H9 (cell line): Measurements from ENCODE around the gene PAIP2. TPM values are rescaled to one million over a fixed set of nuclear protein-coding genes. Genes with fewer than 3 reads are reported as not detected.

Experiments
- DNase-seq: peaks from one replicate; pipeline ENCODE4 v3.0.0-alpha.2; 2017
- H2AFZ ChIP-seq: one replicate; pipeline ENCODE4 v1.6.1; 2013; ENCODE audit warnings: mild to moderate bottlenecking, low read length, control low read depth, moderate library complexity
- H2AK5ac ChIP-seq: 2 replicates; pipeline ENCODE4 v1.6.1; 2013; ENCODE audit warnings: low read length, control low read depth, mixed read lengths; ENCODE audit not compliant: insufficient read length
- H2BK120ac ChIP-seq: one replicate; pipeline ENCODE4 v1.6.1; 2013; ENCODE audit warnings: low read depth, mild to moderate bottlenecking, low read length, control low read depth, inconsistent platforms; ENCODE audit not compliant: poor library complexity, severe bottlenecking
- H2BK12ac ChIP-seq: 2 replicates; pipeline ENCODE4 v1.6.1; 2013; ENCODE audit warnings: low read length, control low read depth, mixed read lengths, low read depth; ENCODE audit not compliant: insufficient read length
- H2BK15ac ChIP-seq: 2 replicates; pipeline ENCODE4 v1.6.1; 2013; ENCODE audit warnings: low read depth, low read length, control low read depth
- H2BK20ac ChIP-seq: one replicate; pipeline ENCODE4 v1.6.1; 2013; ENCODE audit warnings: low read depth, mild to moderate bottlenecking, low read length, control low read depth, inconsistent platforms; ENCODE audit not compliant: poor library complexity, severe bottlenecking
- H2BK5ac ChIP-seq: 2 replicates; pipeline ENCODE4 v1.6.1; 2013; ENCODE audit warnings: low read length, control low read depth, mixed read lengths; ENCODE audit not compliant: insufficient read length
- H3K14ac ChIP-seq: 2 replicates; pipeline ENCODE4 v1.6.1; 2013; ENCODE audit warnings: low read length, control low read depth; ENCODE audit not compliant: insufficient read depth
- H3K18ac ChIP-seq: 2 replicates; pipeline ENCODE4 v1.6.1; 2013; ENCODE audit warnings: low read depth, mild to moderate bottlenecking, mixed read lengths, low read length, control low read depth; ENCODE audit not compliant: insufficient read length
- H3K23ac ChIP-seq: 2 replicates; pipeline ENCODE4 v1.6.1; 2013; ENCODE audit warnings: low read length, control low read depth, mixed read lengths, low read depth; ENCODE audit not compliant: insufficient read length
- H3K23me2 ChIP-seq: 2 replicates; pipeline ENCODE4 v1.6.1; 2013; ENCODE audit warnings: low read depth, mild to moderate bottlenecking, mixed read lengths, low read length, control low read depth; ENCODE audit not compliant: insufficient read length, poor library complexity, severe bottlenecking
- H3K27ac ChIP-seq: 2 replicates; pipeline ENCODE4 v1.5.1; 2013; ENCODE audit warnings: low read length, control low read depth, mixed read lengths, low read depth; ENCODE audit not compliant: insufficient read length
- H3K27me3 ChIP-seq: 2 replicates; pipeline ENCODE4 v1.6.1; 2013; ENCODE audit warnings: low read length, control low read depth, inconsistent platforms; ENCODE audit not compliant: insufficient read depth
- H3K4ac ChIP-seq: 2 replicates; pipeline ENCODE4 v1.6.1; 2013; ENCODE audit warnings: low read depth, mild to moderate bottlenecking, control low read depth, inconsistent platforms, low read length, moderate library complexity
- H3K4me1 ChIP-seq: 2 replicates; pipeline ENCODE4 v1.6.1; 2013; ENCODE audit warnings: low read length, control low read depth, inconsistent platforms; ENCODE audit not compliant: insufficient read depth
- H3K4me2 ChIP-seq: 2 replicates; pipeline ENCODE4 v1.6.1; 2013; ENCODE audit warnings: low read length, control low read depth, mixed read lengths; ENCODE audit not compliant: insufficient read length, insufficient read depth
- H3K56ac ChIP-seq: 2 replicates; pipeline ENCODE4 v1.6.1; 2013; ENCODE audit warnings: low read depth, mild to moderate bottlenecking, mixed read lengths, low read length, control low read depth; ENCODE audit not compliant: insufficient read length
- H3K79me1 ChIP-seq: 2 replicates; pipeline ENCODE4 v1.6.1; 2013; ENCODE audit warnings: low read depth, mild to moderate bottlenecking, moderate library complexity, low read length, control low read depth, inconsistent platforms; ENCODE audit not compliant: insufficient read depth, poor library complexity, severe bottlenecking
- H3K79me2 ChIP-seq: 2 replicates; pipeline ENCODE4 v1.6.1; 2013; ENCODE audit warnings: low read length, control low read depth, inconsistent platforms; ENCODE audit not compliant: insufficient read depth
- H3K9ac ChIP-seq: 2 replicates; pipeline ENCODE4 v1.6.1; 2013; ENCODE audit warnings: low read length, control low read depth, mixed read lengths; ENCODE audit not compliant: insufficient read length; ENCODE audit errors: extremely low read depth
- H3K9me3 ChIP-seq: one replicate; pipeline ENCODE4 v1.6.1; 2013; ENCODE audit warnings: low read depth, low read length, inconsistent platforms; ENCODE audit not compliant: control insufficient read depth
- H3T11ph ChIP-seq: one replicate; pipeline ENCODE4 v1.6.1; 2013; ENCODE audit warnings: mild to moderate bottlenecking, low read length, control low read depth, inconsistent platforms
- H4K20me1 ChIP-seq: one replicate; pipeline ENCODE4 v1.6.1; 2013; ENCODE audit not compliant: control insufficient read depth, insufficient read length, insufficient read depth
- H4K5ac ChIP-seq: 2 replicates; pipeline ENCODE4 v1.6.1; 2013; ENCODE audit warnings: low read depth, mild to moderate bottlenecking, mixed read lengths, low read length, control low read depth; ENCODE audit not compliant: insufficient read length
- H4K8ac ChIP-seq: replicated peaks from 2 replicates; pipeline ENCODE4 v1.6.1; 2013; ENCODE audit warnings: low read length, control low read depth, mixed read lengths, low read depth; ENCODE audit not compliant: insufficient read length
- H4K91ac ChIP-seq: 2 replicates; pipeline ENCODE4 v1.6.1; 2013; ENCODE audit warnings: low read depth, mild to moderate bottlenecking, moderate library complexity, mixed read lengths, low read length, control low read depth; ENCODE audit not compliant: insufficient read length
- H3K27ac Mint-ChIP-seq, 3 experiments: 2 replicates in 2 of 3; 3 replicates in 1 of 3; pipeline ENCODE4 v1.8.0; 2020 to 2021; ENCODE audit warnings: mixed read lengths in 3 of 3, mild to moderate bottlenecking in 1 of 3, moderate library complexity in 1 of 3
- H3K27me3 Mint-ChIP-seq: 2 replicates; pipeline ENCODE4 v1.8.0; 2021; ENCODE audit warnings: low read depth, mild to moderate bottlenecking, moderate library complexity, mixed read lengths
- H3K36me3 Mint-ChIP-seq, 3 experiments: 2 replicates in 2 of 3; 3 replicates in 1 of 3; pipeline ENCODE4 v1.8.0; 2020 to 2021; ENCODE audit warnings: low read depth in 3 of 3, mixed read lengths in 3 of 3; ENCODE audit not compliant: insufficient read depth in 1 of 3
- H3K4me1 Mint-ChIP-seq, 2 experiments: 2 replicates each; pipeline ENCODE4 v1.8.0; 2020; ENCODE audit warnings: mixed read lengths in 2 of 2
- H3K4me3 Mint-ChIP-seq, 2 experiments: 2 replicates in 1 of 2; 3 replicates in 1 of 2; pipeline ENCODE4 v1.8.0; 2020 to 2021; ENCODE audit warnings: mild to moderate bottlenecking in 2 of 2, mixed read lengths in 2 of 2, moderate library complexity in 1 of 2
- H3K9me3 Mint-ChIP-seq, 2 experiments: 2 replicates in 1 of 2; 3 replicates in 1 of 2; pipeline ENCODE4 v1.8.0; 2020; ENCODE audit warnings: mild to moderate bottlenecking in 2 of 2, mixed read lengths in 2 of 2, moderate library complexity in 1 of 2
- CTCF ChIP-seq: fragments of 200-600 bp; sonication (generic); conservative IDR thresholded peaks from 3 replicates; pipeline ENCODE4 v1.8.0; 2021; ENCODE audit warnings: antibody characterized with exemption, mild to moderate bottlenecking
- WGBS: extraction: QIAGEN DNeasy Blood & Tissue Kit; methylation state at CpG from one replicate; pipeline ENCODE4 v1.1.7; 2013; ENCODE audit warnings: missing lambda C conversion rate, low lambda C conversion rate, mixed read lengths; ENCODE audit not compliant: insufficient read length; ENCODE audit errors: extremely low coverage; 5-methylcytosine and 5-hydroxymethylcytosine counted together
- total RNA-seq: library from RNA; stranded (reverse); gene quantifications from 2 replicates; pipeline ENCODE4 v1.2.1, GENCODE V29; 2021

PAIP2 gene
- total RNA-seq, 1 experiment from 2014 or later, result 121 TPM

- Histone ChIP-seq H2AFZ (no peak overlapping the region), H2BK120ac (no peak overlapping the region), H2BK20ac (no peak overlapping the region), H3K4me2 (no peak overlapping the region), H2BK5ac (no peak overlapping the region), H3K23ac (no peak overlapping the region), H2BK15ac (no peak overlapping the region), H3T11ph (no peak overlapping the region), H3K27me3 (no peaks in the 10 kb centered on the region), H4K20me1 (no peaks in the 10 kb centered on the region), H3K79me2 (no peaks in the 10 kb centered on the region), H3K14ac (no peak overlapping the region), H2BK12ac (no peak overlapping the region), H4K91ac (no peak overlapping the region), H4K8ac (no peak overlapping the region), H3K18ac (no peak overlapping the region), H2AK5ac (no peak overlapping the region), H3K4ac (no peak overlapping the region), H3K9me3 (no peaks in the 10 kb centered on the region), H3K23me2 (no peaks in the 10 kb centered on the region), H4K5ac (no peak overlapping the region), H3K9ac (no peak overlapping the region), H3K79me1 (no peaks in the 10 kb centered on the region), H3K27ac (no peak overlapping the region), H3K56ac (no peak overlapping the region), H3K4me1 (no peaks in the 10 kb centered on the region)
- Mint-ChIP-seq H3K36me3 (peaks cover 0 to 32% (median 24%) of the 10 kb centered on the region in 3 experiments; a peak in 4 of 7 replicates), H3K27me3 (no peaks in the 10 kb centered on the region), H3K9me3 (no peaks in the 10 kb centered on the region), H3K27ac (no peak overlapping the region), H3K4me1 (no peaks in the 10 kb centered on the region), H3K4me3 (no peak overlapping the region)
- no CpG with 5 or more reads among the region's 6 CpGs for WGBS
- DNase-seq, result no peak
- no peak for TF ChIP-seq CTCF
These were observed 71.5 kb downstream of the PAIP2 start for GRCh38 chr5:139413153-139413552.
